Esophagus squamous epithelium (tissue), 5 donors: ENCODE results near the gene HNRNPL. TPM values are rescaled to one million over a fixed set of nuclear protein-coding genes. Genes with fewer than 3 reads are reported as not detected.
"Not testable (repeated sequence)": the region's sequence is repeated elsewhere in the genome, so short reads cannot be mapped to it uniquely, and the experiment has no call there.

Source experiments
- DNase-seq: peaks from one replicate; lab custom pipeline; 2025; lab: John Stamatoyannopoulos, UW
- H3K27ac ChIP-seq, 4 donors: fragments of 200-600 bp; sonication (generic); one replicate each; pipeline ENCODE4 v1.5.1; 2016 to 2019; ENCODE audit warnings: mild to moderate bottlenecking in 1 of 4
- H3K27me3 ChIP-seq, 4 donors: fragments of 200-600 bp; sonication (generic); 1 replicate in 3 of 4; 2 replicates in 1 of 4; pipeline versions ENCODE4 v1.5.1 to v1.6.0; 2017 to 2021; ENCODE audit warnings: antibody characterized with exemption in 1 of 4
- H3K36me3 ChIP-seq, 3 donors: fragments of 200-600 bp; sonication (generic); one replicate each; pipeline ENCODE4 v1.5.1; 2016 to 2019
- H3K4me1 ChIP-seq, 3 donors: fragments of 200-600 bp; sonication (generic); one replicate each; pipeline ENCODE4 v1.5.1; 2017 to 2019
- H3K4me3 ChIP-seq, 4 donors: fragments of 200-600 bp; sonication (generic); 1 replicate in 3 of 4; 2 replicates in 1 of 4; pipeline ENCODE4 v1.5.1; 2016 to 2019; ENCODE audit warnings: mild to moderate bottlenecking in 2 of 4, moderate library complexity in 1 of 4
- H3K9me3 ChIP-seq, 3 donors: fragments of 200-600 bp; sonication (generic); one replicate each; pipeline ENCODE4 v1.5.1; 2016 to 2019
- POLR2A ChIP-seq, 4 donors: fragments of 450-650 bp; IDR thresholded peaks; one replicate each; pipeline ENCODE4 v1.6.1; 2017; ENCODE audit warnings: antibody characterized with exemption in 4 of 4, mild to moderate bottlenecking in 4 of 4, moderate library complexity in 3 of 4
- WGBS, 2 donors: methylation state at CpG; one replicate each; pipeline ENCODE4 v1.1.5; 2018; 5-methylcytosine and 5-hydroxymethylcytosine counted together
- intact Hi-C: fragments of 100-400 bp; cut with DNase I; formaldehyde crosslinking; loops from one replicate; pipeline ENCODE4 v1.15.0; 2022
- total RNA-seq, 4 donors: library from RNA; depleted of rRNA; stranded (reverse); fragments of >200 nt; gene quantifications; one replicate each; pipeline ENCODE4 v1.1.0, GENCODE V29; 2016
- TF ChIP-seq, protein P1 (sequence below), 6 experiments: fragments of 450-650 bp in 4 of 6; fragments of 200-600 bp in 2 of 6; sonication (generic) in 2 of 6; IDR thresholded peaks; one replicate each; pipeline ENCODE4 v1.5.1; 2016 to 2019; ENCODE audit warnings: antibody characterized with exemption in 6 of 6, mild to moderate bottlenecking in 4 of 6, moderate library complexity in 4 of 6
- donor health status: DM: yes; HTN: yes; CAD: no.

Gene HNRNPL
- total RNA-seq, 4 donors from 2014 or later = 136 to 186 (median 167) TPM

- peaks cover 0 to 45% (median 8%) of the 10 kb centered on the region in 3 donors for H3K36me3 ChIP-seq
- peak within 1 kb of the TSS in 2 of 4 donors; percentile 21 to 52 for H3K4me3 ChIP-seq
- 37 to 42% methylated on average over 11 of the region's 11 CpGs for WGBS, 2 donors
- TF ChIP-seq, protein P1, sequence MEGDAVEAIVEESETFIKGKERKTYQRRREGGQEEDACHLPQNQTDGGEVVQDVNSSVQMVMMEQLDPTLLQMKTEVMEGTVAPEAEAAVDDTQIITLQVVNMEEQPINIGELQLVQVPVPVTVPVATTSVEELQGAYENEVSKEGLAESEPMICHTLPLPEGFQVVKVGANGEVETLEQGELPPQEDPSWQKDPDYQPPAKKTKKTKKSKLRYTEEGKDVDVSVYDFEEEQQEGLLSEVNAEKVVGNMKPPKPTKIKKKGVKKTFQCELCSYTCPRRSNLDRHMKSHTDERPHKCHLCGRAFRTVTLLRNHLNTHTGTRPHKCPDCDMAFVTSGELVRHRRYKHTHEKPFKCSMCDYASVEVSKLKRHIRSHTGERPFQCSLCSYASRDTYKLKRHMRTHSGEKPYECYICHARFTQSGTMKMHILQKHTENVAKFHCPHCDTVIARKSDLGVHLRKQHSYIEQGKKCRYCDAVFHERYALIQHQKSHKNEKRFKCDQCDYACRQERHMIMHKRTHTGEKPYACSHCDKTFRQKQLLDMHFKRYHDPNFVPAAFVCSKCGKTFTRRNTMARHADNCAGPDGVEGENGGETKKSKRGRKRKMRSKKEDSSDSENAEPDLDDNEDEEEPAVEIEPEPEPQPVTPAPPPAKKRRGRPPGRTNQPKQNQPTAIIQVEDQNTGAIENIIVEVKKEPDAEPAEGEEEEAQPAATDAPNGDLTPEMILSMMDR (IDR thresholded peaks at IDR 0.05) = no peak
- peak in 1 of 4 donors; percentile 47 for TF ChIP-seq POLR2A (IDR thresholded peaks at IDR 0.05)
- H3K27me3 ChIP-seq = no peaks in the 10 kb centered on the region
- H3K9me3 ChIP-seq = no peaks in the 10 kb centered on the region
- intact Hi-C loops = no loop called here
- peaks cover 0 to 31% (median 12%) of the 10 kb centered on the region in 3 donors for H3K4me1 ChIP-seq
- DNase-seq = no peak
- peak within 1 kb of the TSS; percentile 52 to 82 (median 71) for H3K27ac ChIP-seq
These were observed 28.2 kb upstream of the HNRNPL start, which contains the start of gene RINL for GRCh38 chr19:38877781-38878574. Gene RINL, minus strand, starts transcription at chr19:38878275. Its CDS starts 1,533 bp downstream, at chr19:38876742.

DNA sequence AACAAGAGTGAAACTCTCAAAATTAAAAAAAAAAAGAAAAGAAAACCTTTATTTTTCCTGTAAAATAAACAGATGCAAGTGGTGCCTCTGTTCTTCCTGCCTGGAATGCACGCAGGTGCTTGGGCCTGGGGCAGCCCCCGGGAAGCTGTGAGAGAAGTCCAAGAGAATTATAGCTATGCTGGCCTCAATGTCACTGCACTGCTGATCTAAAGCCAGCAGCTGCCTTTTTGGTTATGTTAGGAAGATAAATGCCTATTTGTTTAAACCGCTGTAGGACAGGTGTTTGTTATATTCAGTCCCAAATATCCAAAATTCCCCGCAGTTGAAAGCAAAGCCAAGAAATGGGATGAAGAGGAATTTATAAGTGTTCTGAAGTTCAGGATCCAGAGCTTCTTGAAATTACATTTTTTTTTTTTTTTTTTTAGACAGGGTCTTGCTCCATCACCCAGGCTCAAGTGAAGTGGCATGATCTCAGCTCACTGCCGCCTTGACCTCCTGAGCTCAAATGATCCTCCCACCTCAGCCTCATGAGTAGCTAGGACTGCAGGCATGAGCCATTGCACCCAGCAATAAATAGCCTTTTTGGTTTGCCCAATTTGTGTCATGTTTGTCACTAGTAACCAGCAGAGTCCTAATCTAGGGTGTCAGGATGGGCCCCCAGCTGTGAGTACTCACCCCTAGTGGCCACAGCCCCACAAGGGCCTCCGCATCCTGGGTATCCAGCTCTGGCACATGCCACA, 26.0 kb upstream of the HNRNPL start:
- Histone ChIP-seq H3K36me3 (peaks cover 0 to 24% (median 3%) of the 10 kb centered on the region in 3 donors), H3K9me3 (no peaks in the 10 kb centered on the region), H3K27ac (no peak overlapping the region), H3K27me3 (no peaks in the 10 kb centered on the region), H3K4me1 (peaks cover 0 to 32% (median 12%) of the 10 kb centered on the region in 3 donors), H3K4me3 (no peak overlapping the region)
- intact Hi-C loops = no loop called here
- TF ChIP-seq POLR2A (IDR thresholded peaks at IDR 0.05) = no peak
- TF ChIP-seq, protein P1 (IDR thresholded peaks at IDR 0.05) = no peak
- no peak for DNase-seq
- WGBS, 2 donors = 85% methylated on average over 4 to 5 of the region's 6 CpGs

DNA sequence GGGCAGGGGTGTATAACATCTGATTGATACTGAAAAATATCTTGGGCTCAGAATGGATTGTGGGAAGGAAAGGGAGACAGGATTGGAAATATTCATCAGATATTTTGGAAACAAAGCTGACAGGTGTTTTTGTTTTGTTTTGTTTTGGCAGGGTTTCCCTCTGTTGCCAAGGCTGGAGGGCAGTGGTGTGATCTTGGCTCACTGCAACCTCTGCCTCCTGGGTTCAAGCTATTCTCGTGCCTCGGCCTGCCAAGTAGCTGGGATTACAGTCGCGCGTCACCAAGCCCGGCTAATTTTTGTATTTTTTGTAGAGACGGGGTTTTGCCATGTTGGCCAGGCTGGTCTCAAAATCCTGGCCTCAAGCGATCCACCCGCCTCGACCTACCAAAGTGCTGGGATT, 23.6 kb upstream of the HNRNPL start:
- intact Hi-C loops, H3K9me3 ChIP-seq, H3K27me3 ChIP-seq, DNase-seq, H3K36me3 ChIP-seq, H3K4me3 ChIP-seq: not testable (repeated sequence)
- Histone ChIP-seq H3K4me1 (peaks cover 13 to 47% (median 28%) of the 10 kb centered on the region in 3 donors), H3K27ac (peak overlapping the region in 1 of 4 donors; percentile 47)
- WGBS, 2 donors = 48 to 53% methylated on average over 8 to 10 of the region's 10 CpGs

GRCh38 chr19:38870612-38871011, 20.8 kb upstream of the HNRNPL start:
- WGBS, 2 donors = 90 to 100% methylated on average over 3 to 7 of the region's 19 CpGs

More at GRCh38 chr19:38870612-38871011, 20.8 kb upstream of the HNRNPL start:
- Histone ChIP-seq H3K36me3 (no peaks in the 10 kb centered on the region), H3K4me3 (peak overlapping the region in 1 of 4 donors; percentile 65), H3K27ac (peak overlapping the region in 2 of 4 donors; percentile 37 to 45), H3K9me3 (no peaks in the 10 kb centered on the region), H3K27me3 (no peaks in the 10 kb centered on the region), H3K4me1 (peaks cover 13 to 48% (median 19%) of the 10 kb centered on the region in 3 donors)
- TF ChIP-seq POLR2A (IDR thresholded peaks at IDR 0.05) = no peak
- TF ChIP-seq, protein P1 (IDR thresholded peaks at IDR 0.05) = no peak
- DNase-seq = no peak
- intact Hi-C loops = no loop called here
